Skin epidermis (tissue), 12 donors: ENCODE data around the gene PCDHGC5.
A peak's percentile ranks its signal among the peaks of the same experiment; 100 is the strongest.

Experiments
- H3K27ac ChIP-seq, 21 experiments: fragments of 200-600 bp; sonication (generic) in 11 of 21; one replicate each; pipeline ENCODE4 v1.5.0; 2020; ENCODE audit warnings: mild to moderate bottlenecking in 3 of 21, inconsistent platforms in 2 of 21, moderate library complexity in 2 of 21
- H3K4me3 ChIP-seq, 7 experiments: fragments of 200-600 bp; sonication (generic) in 2 of 7; one replicate each; pipeline ENCODE4 v1.5.0; 2020; ENCODE audit warnings: inconsistent platforms in 2 of 7, mild to moderate bottlenecking in 2 of 7, moderate library complexity in 1 of 7

The PCDHGC5 gene

DNA sequence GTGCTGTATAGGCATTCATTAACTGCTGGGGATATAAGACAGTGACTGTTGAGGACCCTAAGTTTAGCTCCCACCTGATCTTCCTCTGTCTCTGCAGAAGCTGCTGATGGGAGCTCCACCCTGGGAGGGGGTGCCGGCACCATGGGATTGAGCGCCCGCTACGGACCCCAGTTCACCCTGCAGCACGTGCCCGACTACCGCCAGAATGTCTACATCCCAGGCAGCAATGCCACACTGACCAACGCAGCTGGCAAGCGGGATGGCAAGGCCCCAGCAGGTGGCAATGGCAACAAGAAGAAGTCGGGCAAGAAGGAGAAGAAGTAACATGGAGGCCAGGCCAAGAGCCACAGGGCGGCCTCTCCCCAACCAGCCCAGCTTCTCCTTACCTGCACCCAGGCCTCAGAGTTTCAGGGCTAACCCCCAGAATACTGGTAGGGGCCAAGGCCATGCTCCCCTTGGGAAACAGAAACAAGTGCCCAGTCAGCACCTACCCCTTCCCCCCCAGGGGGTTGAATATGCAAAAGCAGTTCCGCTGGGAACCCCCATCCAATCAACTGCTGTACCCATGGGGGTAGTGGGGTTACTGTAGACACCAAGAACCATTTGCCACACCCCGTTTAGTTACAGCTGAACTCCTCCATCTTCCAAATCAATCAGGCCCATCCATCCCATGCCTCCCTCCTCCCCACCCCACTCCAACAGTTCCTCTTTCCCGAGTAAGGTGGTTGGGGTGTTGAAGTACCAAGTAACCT, 22.1 kb downstream of the PCDHGC5 start:
- peak overlapping the region in 3 of 21 experiments; percentile 19 to 85 (median 23) for H3K27ac ChIP-seq
- no peak overlapping the region for H3K4me3 ChIP-seq

GRCh38 chr5:141511771-141512325, 23.0 kb downstream of the PCDHGC5 start:
- H3K4me3 ChIP-seq, result no peak overlapping the region
- peak overlapping the region in 17 of 21 experiments; percentile 84 to 93 (median 89) for H3K27ac ChIP-seq

DNA sequence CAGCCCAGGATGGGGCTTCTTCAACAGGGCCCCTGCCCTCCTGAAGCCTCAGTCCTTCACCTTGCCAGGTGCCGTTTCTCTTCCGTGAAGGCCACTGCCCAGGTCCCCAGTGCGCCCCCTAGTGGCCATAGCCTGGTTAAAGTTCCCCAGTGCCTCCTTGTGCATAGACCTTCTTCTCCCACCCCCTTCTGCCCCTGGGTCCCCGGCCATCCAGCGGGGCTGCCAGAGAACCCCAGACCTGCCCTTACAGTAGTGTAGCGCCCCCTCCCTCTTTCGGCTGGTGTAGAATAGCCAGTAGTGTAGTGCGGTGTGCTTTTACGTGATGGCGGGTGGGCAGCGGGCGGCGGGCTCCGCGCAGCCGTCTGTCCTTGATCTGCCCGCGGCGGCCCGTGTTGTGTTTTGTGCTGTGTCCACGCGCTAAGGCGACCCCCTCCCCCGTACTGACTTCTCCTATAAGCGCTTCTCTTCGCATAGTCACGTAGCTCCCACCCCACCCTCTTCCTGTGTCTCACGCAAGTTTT, 23.6 kb downstream of the PCDHGC5 start:
- peak overlapping the region; percentile 61 to 93 (median 88) for H3K27ac ChIP-seq
- H3K4me3 ChIP-seq, result peak overlapping the region; percentile 32 to 53 (median 44)

DNA sequence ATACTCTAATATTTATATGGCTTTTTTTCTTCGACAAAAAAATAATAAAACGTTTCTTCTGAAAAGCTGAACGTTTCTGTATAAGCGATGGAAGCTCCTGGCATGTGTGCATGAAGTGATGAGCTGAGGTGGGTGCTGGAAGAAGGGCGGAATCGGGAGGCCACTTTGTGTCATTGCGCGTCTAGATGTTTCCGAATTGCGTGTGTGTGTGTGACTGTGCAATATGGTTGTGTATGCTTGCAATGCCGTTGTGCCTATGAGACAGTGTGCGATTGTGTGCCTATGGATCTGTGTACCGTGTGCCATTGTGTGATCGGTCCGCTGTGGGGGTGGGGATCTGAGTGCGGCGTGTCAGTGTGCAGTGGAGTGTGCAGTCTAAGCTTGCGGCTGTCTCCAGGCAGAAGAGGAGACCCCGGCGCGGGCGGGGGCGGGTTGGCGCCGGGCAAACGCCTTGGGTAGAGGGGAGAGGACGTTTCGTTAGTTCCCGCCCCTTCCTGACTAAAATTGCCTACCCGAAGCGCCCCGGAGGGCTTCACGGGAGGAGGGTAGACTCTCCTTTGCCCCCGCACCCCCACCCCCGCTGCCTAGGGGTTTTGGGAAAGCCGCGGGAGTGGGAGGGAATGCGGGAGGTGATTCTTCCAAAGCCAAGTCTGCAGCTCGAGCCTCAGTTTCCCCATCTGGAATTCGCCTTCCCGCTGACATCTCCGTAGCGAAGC, 24.2 kb downstream of the PCDHGC5 start:
- Histone ChIP-seq H3K4me3 (peak overlapping the region; percentile 32 to 53 (median 44)), H3K27ac (peak overlapping the region; percentile 73 to 93 (median 88))

- Histone ChIP-seq H3K27ac (peak overlapping the region in 20 of 21 experiments; percentile 75 to 93 (median 88)), H3K4me3 (peak overlapping the region; percentile 32 to 53 (median 44))
Measured at GRCh38 chr5:141513627-141514329, 24.9 kb downstream of the PCDHGC5 start.

GRCh38 chr5:141514330-141515133, 25.7 kb downstream of the PCDHGC5 start:
- peak overlapping the region in 1 of 7 experiments; percentile 53 for H3K4me3 ChIP-seq
- peak overlapping the region in 20 of 21 experiments; percentile 75 to 93 (median 88) for H3K27ac ChIP-seq

DNA sequence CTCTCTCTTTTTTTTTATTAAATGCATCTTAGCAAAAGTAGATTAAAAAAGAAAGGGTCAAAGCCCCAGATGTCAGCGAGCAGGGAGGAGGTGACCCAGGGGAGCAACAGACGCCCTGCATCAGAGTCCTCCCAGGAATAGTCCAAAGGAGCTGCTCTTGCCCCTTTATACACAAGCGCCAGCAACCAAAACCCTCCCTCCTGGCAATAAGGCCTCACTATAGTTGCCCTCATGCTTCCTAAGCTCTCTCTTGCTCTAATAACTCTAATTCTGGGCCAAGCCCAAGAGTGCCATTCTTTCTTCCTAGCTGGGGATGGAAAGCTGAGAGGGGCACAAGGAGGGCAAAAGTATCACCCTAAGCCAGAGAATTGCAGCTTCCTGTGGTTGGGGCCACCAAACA, 26.3 kb downstream of the PCDHGC5 start:
- H3K27ac ChIP-seq, result peak overlapping the region in 17 of 21 experiments; percentile 84 to 93 (median 89)
- H3K4me3 ChIP-seq, result no peak overlapping the region

DNA sequence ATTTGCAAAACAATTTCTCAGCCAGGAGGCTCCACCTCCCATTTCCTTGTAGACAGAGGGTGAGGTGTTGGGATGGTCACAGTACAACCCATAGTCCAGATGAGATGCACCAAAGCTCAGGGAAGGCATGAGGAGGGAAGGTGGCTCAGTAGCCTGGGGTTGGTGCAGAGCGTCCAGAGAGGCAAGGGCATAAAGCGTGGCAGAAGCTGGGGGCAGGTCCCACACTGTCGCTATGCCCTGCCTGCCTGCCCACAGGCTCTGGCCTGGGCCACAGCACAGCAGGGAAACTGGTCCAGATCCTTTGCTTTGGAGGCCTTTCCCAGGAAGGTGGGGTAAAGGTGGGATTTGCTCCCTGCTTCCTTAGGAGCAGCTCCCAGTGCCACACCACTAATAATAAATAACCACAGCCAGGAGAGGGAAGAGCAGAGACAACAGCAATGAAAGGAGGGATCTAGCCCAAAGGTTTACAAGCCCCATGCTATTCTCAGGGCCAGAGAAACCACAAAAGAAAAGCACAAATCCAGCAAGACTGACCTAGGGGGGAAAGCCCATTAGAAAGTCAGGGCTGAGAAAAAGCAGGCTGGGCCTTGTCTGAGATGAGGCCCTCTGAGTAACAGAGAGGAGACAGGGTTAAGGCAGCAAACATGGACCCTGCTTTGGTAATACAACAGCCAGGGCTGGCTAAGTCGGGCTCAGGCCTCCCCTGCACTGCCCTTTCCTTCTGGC, 27.2 kb downstream of the PCDHGC5 start:
- Histone ChIP-seq H3K4me3 (no peak overlapping the region), H3K27ac (peak overlapping the region in 17 of 21 experiments; percentile 12 to 93 (median 87))

DNA sequence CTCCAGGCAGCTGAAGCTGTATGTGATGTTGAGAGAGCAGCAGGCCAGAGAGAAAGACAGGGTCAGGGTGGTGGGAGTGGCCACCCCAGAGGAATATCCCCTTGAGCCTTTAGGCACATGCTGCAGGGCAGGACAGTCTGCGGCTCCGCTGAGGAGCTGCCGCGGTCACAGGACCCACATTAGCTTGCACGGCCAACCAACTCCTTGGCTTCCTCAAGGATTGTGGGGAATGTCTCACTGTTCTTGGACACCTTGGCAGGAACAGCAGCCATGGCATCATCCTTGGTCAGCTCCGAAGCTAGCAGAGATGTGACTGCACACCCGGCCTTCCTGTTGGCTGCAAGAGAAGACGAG, 27.8 kb downstream of the PCDHGC5 start:
- H3K27ac ChIP-seq, result peak overlapping the region in 17 of 21 experiments; percentile 12 to 93 (median 87)
- H3K4me3 ChIP-seq, result no peak overlapping the region

DNA sequence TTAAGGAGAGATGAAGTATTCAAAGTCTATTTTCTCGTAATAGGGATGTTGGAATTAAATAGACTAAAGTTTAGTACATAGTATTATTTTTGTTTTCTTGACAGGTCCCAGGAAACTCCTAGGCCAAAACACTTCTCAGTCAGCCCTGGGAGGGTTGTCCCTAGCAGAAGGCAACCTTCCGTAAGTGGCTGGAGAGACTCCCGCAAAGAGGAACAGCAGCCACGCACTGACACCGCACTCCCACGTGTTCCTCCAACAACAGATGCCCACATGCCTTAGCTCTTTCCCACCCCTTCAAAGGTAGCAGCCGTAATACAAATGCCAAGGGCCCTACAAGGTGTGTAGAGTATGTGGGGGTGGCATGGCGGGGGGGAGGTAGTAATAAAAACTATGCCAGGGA, 28.4 kb downstream of the PCDHGC5 start:
- peak overlapping the region in 9 of 21 experiments; percentile 14 to 93 (median 52) for H3K27ac ChIP-seq
- no peak overlapping the region for H3K4me3 ChIP-seq

- Histone ChIP-seq H3K4me3 (no peak overlapping the region), H3K27ac (peak overlapping the region in 6 of 21 experiments; percentile 14 to 90 (median 42))
Measured at GRCh38 chr5:141517880-141518617, 29.2 kb downstream of the PCDHGC5 start.

GRCh38 chr5:141518618-141519015, 29.7 kb downstream of the PCDHGC5 start:
- H3K27ac ChIP-seq, result peak overlapping the region in 2 of 21 experiments; percentile 11 to 38
- no peak overlapping the region for H3K4me3 ChIP-seq

DNA sequence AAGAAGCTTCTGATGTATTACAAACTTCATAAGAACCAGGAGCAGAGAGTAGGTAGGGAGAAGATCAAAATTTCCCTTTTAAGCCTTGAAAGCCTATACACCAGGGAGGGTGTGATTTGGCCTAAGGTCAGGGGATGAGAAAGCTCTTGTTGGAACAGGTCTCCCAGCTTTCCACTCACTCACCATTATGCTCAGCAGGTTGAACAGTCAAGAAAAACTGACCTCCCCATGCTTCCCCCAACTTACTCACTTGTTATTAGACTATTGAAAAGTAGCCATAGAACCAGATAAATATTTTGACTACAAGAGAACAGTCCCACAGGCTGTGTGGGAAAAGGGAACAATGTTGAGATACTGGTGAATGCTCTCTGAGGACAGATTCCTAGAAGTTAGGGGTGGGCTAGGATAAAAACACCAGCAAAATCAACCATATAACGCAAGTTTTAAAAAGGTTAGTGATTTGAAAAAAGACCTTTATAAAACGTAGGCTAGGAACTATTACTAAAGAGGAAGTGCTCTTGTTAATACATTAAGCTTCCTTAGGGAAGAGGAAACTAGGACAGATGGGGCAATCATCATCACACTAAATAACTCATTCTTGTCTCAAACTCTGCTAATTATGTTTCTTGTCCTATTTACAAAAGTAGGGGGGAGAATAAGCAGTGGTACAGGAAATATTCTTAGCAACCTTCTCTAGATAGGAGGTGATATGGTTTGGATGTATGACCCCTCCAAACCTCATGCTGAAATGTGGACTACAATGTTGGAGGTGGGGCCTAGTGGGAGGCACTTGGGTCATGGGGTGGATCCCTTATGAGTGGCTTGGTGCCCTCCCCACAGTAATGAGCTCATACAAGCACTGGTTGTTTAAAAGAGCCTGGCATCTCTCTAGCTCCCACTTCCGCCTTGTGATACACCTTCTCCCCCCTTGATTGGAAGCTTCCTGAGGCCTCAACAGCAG, 31.0 kb downstream of the PCDHGC5 start:
- Histone ChIP-seq H3K4me3 (no peak overlapping the region), H3K27ac (peak overlapping the region in 20 of 21 experiments; percentile 4 to 87 (median 76))

- Histone ChIP-seq H3K27ac (peak overlapping the region in 20 of 21 experiments; percentile 48 to 87 (median 78)), H3K4me3 (no peak overlapping the region)
Measured at GRCh38 chr5:141521244-141521781, 32.4 kb downstream of the PCDHGC5 start.

DNA sequence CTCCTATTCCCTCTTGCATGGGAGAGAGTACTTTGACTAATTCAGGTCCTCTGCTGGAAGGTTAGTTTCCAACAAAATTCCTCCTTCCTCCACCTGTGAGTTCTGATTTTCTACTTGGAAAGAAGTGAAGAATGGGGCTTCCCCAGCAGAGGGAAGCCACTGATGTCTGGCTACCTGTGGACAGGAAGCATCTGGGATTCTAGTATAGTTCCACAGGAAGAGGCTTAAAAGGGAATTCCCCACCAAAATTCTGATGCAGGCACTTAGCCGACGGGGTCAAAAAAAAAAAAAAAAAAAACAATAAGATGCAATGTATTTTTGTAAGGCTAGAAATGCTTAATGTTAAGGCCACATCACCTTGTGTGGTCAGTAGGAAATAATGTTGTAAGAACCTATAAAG, 33.4 kb downstream of the PCDHGC5 start:
- Histone ChIP-seq H3K27ac (peak overlapping the region in 19 of 21 experiments; percentile 48 to 87 (median 77)), H3K4me3 (no peak overlapping the region)

GRCh38 chr5:141523991-141524390, 35.1 kb downstream of the PCDHGC5 start:
- Histone ChIP-seq H3K4me3 (no peak overlapping the region), H3K27ac (peak overlapping the region in 8 of 21 experiments; percentile 0 to 80 (median 45))
